ENCODE measurements around the gene ZNF570. TPM values are rescaled to one million over a fixed set of nuclear protein-coding genes. Genes with fewer than 3 reads are reported as not detected.

The ZNF570 gene
- total RNA-seq, 1 experiment from 2014 or later, result 0.07 TPM

DNA sequence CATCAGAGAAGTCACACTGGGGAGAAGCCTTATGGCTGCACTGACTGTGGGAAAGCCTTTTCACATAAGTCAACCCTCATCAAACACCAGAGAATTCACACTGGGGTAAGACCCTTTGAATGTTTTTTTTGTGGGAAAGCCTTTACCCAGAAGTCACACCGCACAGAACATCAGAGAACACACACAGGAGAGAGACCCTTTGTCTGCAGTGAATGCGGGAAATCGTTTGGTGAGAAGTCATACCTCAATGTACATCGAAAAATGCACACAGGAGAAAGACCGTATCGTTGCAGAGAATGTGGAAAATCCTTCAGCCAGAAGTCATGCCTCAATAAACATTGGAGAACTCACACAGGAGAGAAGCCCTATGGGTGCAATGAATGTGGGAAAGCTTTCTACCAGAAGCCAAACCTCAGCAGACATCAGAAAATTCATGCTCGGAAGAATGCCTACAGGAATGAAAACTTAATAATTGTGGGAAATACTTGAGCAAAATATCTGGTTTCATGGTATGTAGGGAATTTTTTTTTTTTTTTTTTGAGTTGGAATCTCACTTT is 68.3 kb downstream of the ZNF570 start:
- TF ChIP-seq, protein P1, sequence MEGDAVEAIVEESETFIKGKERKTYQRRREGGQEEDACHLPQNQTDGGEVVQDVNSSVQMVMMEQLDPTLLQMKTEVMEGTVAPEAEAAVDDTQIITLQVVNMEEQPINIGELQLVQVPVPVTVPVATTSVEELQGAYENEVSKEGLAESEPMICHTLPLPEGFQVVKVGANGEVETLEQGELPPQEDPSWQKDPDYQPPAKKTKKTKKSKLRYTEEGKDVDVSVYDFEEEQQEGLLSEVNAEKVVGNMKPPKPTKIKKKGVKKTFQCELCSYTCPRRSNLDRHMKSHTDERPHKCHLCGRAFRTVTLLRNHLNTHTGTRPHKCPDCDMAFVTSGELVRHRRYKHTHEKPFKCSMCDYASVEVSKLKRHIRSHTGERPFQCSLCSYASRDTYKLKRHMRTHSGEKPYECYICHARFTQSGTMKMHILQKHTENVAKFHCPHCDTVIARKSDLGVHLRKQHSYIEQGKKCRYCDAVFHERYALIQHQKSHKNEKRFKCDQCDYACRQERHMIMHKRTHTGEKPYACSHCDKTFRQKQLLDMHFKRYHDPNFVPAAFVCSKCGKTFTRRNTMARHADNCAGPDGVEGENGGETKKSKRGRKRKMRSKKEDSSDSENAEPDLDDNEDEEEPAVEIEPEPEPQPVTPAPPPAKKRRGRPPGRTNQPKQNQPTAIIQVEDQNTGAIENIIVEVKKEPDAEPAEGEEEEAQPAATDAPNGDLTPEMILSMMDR (conservative IDR thresholded peaks at IDR 0.05; ENCODE audit: low read depth, low read length), result no peak
- Histone ChIP-seq H2AFZ (ENCODE audit: low read length) (no peak overlapping the region), H3K27me3 (ENCODE audit: low read length) (no peaks in the 10 kb centered on the region), H3K4me1 (ENCODE audit: insufficient read depth, low read length) (no peaks in the 10 kb centered on the region), H3K4me3 (ENCODE audit: low read length) (no peak overlapping the region), H3K27ac (ENCODE audit: low read length) (no peak overlapping the region), H3K4me2 (ENCODE audit: low read length) (no peak overlapping the region), H3K9ac (ENCODE audit: low read length) (no peak overlapping the region), H3K9me3 (ENCODE audit: low read length) (0 out of 2 replicates have a peak, but pooled peaks cover 17% of the 10 kb centered on the region), H3K9me2 (replicated peaks; ENCODE audit: low read length) (no peaks in the 10 kb centered on the region), H3F3A (ENCODE audit: low read length, unreplicated experiment) (no peaks in the 10 kb centered on the region), H3K79me2 (ENCODE audit: low read length) (no peaks in the 10 kb centered on the region), H4K20me1 (ENCODE audit: low read length) (no peaks in the 10 kb centered on the region), H3K36me3 (ENCODE audit: low read depth, low read length) (no peaks in the 10 kb centered on the region; the same call in 1 of the 2 replicates)
- intact Hi-C loops (cut with micrococcal nuclease), result no loop called here
- POLR2A ChIA-PET (ENCODE audit: unreplicated experiment), result no interaction called here
- CTCF ChIA-PET, result no interaction called here
- ATAC-seq (no peak), DNase-seq (no peak)
- no TSS peak for BruUV-seq (replicated peaks)

Other genes starting within 250 kb of the ZNF570 start
- 1.6 and 4.1 TPM in 2 replicates for gene ZNF527, start 98.3 kb upstream of the ZNF570 start, total RNA-seq (2014; rRNA removed)
- 1.5 and 2.0 TPM in 2 replicates for gene ZNF569, start 1.9 kb upstream of the ZNF570 start, total RNA-seq (2014; rRNA removed)
- gene ZNF793, start 37.6 kb downstream of the ZNF570 start, total RNA-seq (2014; rRNA removed), result not detected in 2 replicates
- 0.58 and 1.4 TPM in 2 replicates for gene ZNF571, start 125.4 kb downstream of the ZNF570 start, total RNA-seq (2014; rRNA removed)
- gene ZNF540, start 125.5 kb downstream of the ZNF570 start, total RNA-seq (2014; rRNA removed), result 0.22 TPM in 1 of 2 replicates, not detected in the other
- 5.0 and 5.3 TPM in 2 replicates for gene ZFP30, start 186.1 kb downstream of the ZNF570 start, total RNA-seq (2014; rRNA removed)